ENCODE results near the gene TMEM87A. TPM values are rescaled to one million over a fixed set of nuclear protein-coding genes. Genes with fewer than 3 reads are reported as not detected.

The TMEM87A gene
- total RNA-seq, 1 donor: 85.8 TPM

DNA sequence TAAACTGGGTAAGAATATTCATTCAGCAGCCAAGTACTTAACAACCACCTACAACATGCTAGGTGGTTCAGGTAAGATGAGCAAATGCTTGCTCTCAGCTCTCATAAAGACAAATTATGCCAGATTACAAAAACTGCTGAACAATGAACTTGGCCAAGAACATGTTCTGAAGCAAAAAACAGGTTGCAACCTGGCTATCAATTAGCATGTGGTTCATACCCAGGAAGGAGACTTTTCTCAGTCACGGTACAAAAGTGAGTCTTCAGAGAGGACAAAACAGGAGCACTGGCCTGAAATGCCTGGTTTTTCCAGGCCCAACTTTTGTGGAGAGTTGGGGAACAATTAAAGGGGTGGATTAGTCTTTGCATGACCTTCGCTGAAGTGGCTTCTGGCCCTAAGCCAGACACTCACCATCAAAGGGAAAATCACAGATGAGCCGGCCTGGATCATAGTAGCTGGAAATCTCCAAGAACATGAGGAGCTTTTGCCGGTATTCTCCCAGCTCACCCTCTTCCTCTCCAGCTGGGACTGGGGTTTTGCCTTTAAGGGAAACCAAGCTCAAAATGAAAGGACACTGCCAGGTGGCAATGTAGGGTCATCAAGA is 109.2 kb downstream of the TMEM87A start:
- no peaks in the 10 kb centered on the region for H3K4me1 ChIP-seq (ENCODE audit: insufficient read depth, low read length)
- no peak for TF ChIP-seq CTCF (IDR thresholded peaks at IDR 0.05; ENCODE audit: extremely low read depth, low read depth, low read length)
- H3K79me2 ChIP-seq (ENCODE audit: insufficient read depth, low read length): no peaks in the 10 kb centered on the region
- no peak overlapping the region for H3K4me3 ChIP-seq (ENCODE audit: insufficient read depth, low read length)
- no peaks in the 10 kb centered on the region for H4K20me1 ChIP-seq (ENCODE audit: insufficient read depth, low read length)
- H2AFZ ChIP-seq (ENCODE audit: low read length): no peak overlapping the region
- H3K9me3 ChIP-seq (ENCODE audit: low read depth, low read length): no peaks in the 10 kb centered on the region
- DNase-seq (ENCODE audit: insufficient read length, low spot score, missing footprints): no peak
- peaks cover 92% of the 10 kb centered on the region for H3K36me3 ChIP-seq (ENCODE audit: insufficient read depth, low read length)
- H3K27me3 ChIP-seq (ENCODE audit: insufficient read depth, low read length): no peaks in the 10 kb centered on the region
- H3K4me2 ChIP-seq (ENCODE audit: insufficient read depth, low read length): no peak overlapping the region
- no peak overlapping the region for H3K27ac ChIP-seq (ENCODE audit: low read depth, low read length)

- no peak overlapping the region for H3K4me3 ChIP-seq (ENCODE audit: insufficient read depth, low read length)
- no peaks in the 10 kb centered on the region for H4K20me1 ChIP-seq (ENCODE audit: insufficient read depth, low read length)
- no peak overlapping the region for H3K27ac ChIP-seq (ENCODE audit: low read depth, low read length)
- H3K79me2 ChIP-seq (ENCODE audit: insufficient read depth, low read length): no peaks in the 10 kb centered on the region
- TF ChIP-seq CTCF (IDR thresholded peaks at IDR 0.05; ENCODE audit: extremely low read depth, low read depth, low read length): no peak
- DNase-seq (ENCODE audit: insufficient read length, low spot score, missing footprints): no peak
- no peak overlapping the region for H3K4me2 ChIP-seq (ENCODE audit: insufficient read depth, low read length)
- H3K9me3 ChIP-seq (ENCODE audit: low read depth, low read length): no peaks in the 10 kb centered on the region
- H2AFZ ChIP-seq (ENCODE audit: low read length): no peak overlapping the region
- H3K4me1 ChIP-seq (ENCODE audit: insufficient read depth, low read length): peaks cover 6% of the 10 kb centered on the region
- no peaks in the 10 kb centered on the region for H3K27me3 ChIP-seq (ENCODE audit: insufficient read depth, low read length)
- H3K36me3 ChIP-seq (ENCODE audit: insufficient read depth, low read length): peaks cover 95% of the 10 kb centered on the region
Measured at GRCh38 chr15:42163291-42163690, 109.9 kb downstream of the TMEM87A start.

Small RNA genes within 50 kb of the gene (small RNA-seq; reads per million reads assigned to genes)
- gene MIR627: 10.3 reads per million, percentile 92 among the genes with 10 or more reads in this experiment

Other genes starting within 250 kb of the TMEM87A start
- gene PLA2G4D, start 178.9 kb downstream of the TMEM87A start, total RNA-seq: not detected in 2 replicates
- not detected in 2 replicates for gene PLA2G4F, start 116.8 kb downstream of the TMEM87A start, total RNA-seq
- gene VPS39, start 65.1 kb downstream of the TMEM87A start, total RNA-seq: 69.1 and 76.6 TPM in 2 replicates
- gene GANC, start 232 bp downstream of the TMEM87A start, total RNA-seq: 21.0 and 24.2 TPM in 2 replicates
- 1.1 and 3.2 TPM in 2 replicates for gene CAPN3, start 86.1 kb upstream of the TMEM87A start, total RNA-seq
- gene ZNF106, start 217.7 kb upstream of the TMEM87A start, total RNA-seq: 89.0 and 94.6 TPM in 2 replicates
- gene SNAP23, start 222.2 kb upstream of the TMEM87A start, total RNA-seq: 81.4 and 87.5 TPM in 2 replicates